Right lobe of liver (tissue), 6 donors: ENCODE data around the gene ZNF630. TPM values are rescaled to one million over a fixed set of nuclear protein-coding genes. Genes with fewer than 3 reads are reported as not detected.

Experiments used
- ATAC-seq, 4 donors: fragments of 200-7000 bp; cut with Tn5 transposase; one replicate each; pipeline ENCODE4 v1.9.1; 2020; ENCODE audit warnings: mild to moderate bottlenecking in 4 of 4, moderate library complexity in 4 of 4
- DNase-seq, 3 donors: peaks; one replicate each; pipeline ENCODE4 v3.0.0-alpha.2; 2020
- H3K27ac ChIP-seq, 3 donors: fragments of 200-600 bp; one replicate each; pipeline ENCODE4 v1.8.0; 2022
- H3K27me3 ChIP-seq, 2 donors: fragments of 200-600 bp; one replicate each; pipeline ENCODE4 v1.8.0; 2022
- H3K36me3 ChIP-seq, 4 donors: fragments of 200-600 bp; sonication (generic) in 1 of 4; one replicate each; pipeline versions ENCODE4 v1.5.1 to v1.8.0; 2017 to 2022; ENCODE audit warnings: control low read depth in 1 of 4
- H3K4me1 ChIP-seq, 4 donors: fragments of 200-600 bp; sonication (generic) in 1 of 4; one replicate each; pipeline versions ENCODE4 v1.5.1 to v1.8.0; 2017 to 2022; ENCODE audit warnings: control low read depth in 1 of 4
- H3K4me3 ChIP-seq, 3 donors: fragments of 200-600 bp; one replicate each; pipeline ENCODE4 v1.8.0; 2022
- H3K9me3 ChIP-seq, 4 donors: fragments of 200-600 bp; sonication (generic) in 1 of 4; one replicate each; pipeline versions ENCODE4 v1.5.1 to v1.8.0; 2017 to 2022; ENCODE audit warnings: control low read depth in 1 of 4
- POLR2A ChIP-seq: fragments of 450-650 bp; IDR thresholded peaks from one replicate; pipeline ENCODE4 v1.6.1; 2017; ENCODE audit warnings: antibody characterized with exemption, mild to moderate bottlenecking
- WGBS: methylation state at CpG from one replicate; pipeline ENCODE4 v1.1.6; 2018; ENCODE audit warnings: low coverage, low lambda C conversion rate; ENCODE audit not compliant: insufficient coverage; ENCODE audit errors: missing lambda C conversion rate; 5-methylcytosine and 5-hydroxymethylcytosine counted together
- intact Hi-C, 2 donors: fragments of 100-400 bp; cut with DNase I; formaldehyde crosslinking; loops; one replicate each; pipeline versions ENCODE4 v1.11.2 to v1.14.1; 2022
- total RNA-seq, 6 experiments: library from RNA; depleted of rRNA in 2 of 6; stranded (reverse); fragments of >200 nt in 2 of 6; fragmentation: NEBNext Ultra II Directional in 3 of 6; extraction: Animal tissue kit (Norgen Biotek cat#: 25700) in 3 of 6; gene quantifications; one replicate each; pipeline versions ENCODE4 v1.1.0 to v1.2.4, GENCODE V29; 2016 to 2023
- TF ChIP-seq, protein P1 (sequence below), 4 donors: fragments of 200-600 bp in 3 of 4; fragments of 450-650 bp in 1 of 4; IDR thresholded peaks; one replicate each; pipeline versions ENCODE4 v1.5.1 to v1.8.0; 2016 to 2022; ENCODE audit warnings: antibody characterized with exemption in 4 of 4, mild to moderate bottlenecking in 2 of 4
- donor health status: DM: no; HTN: yes; CAD: no.
- donor health status: DM: no; HTN: no; CAD: no.
- donor health status: DM: no; HTN: no; CAD: no.
- donor health status: DM: no; HTN: yes; CAD: no.
- donor health status: DM: no; HTN: yes; CAD: no.

Gene ZNF630
- total RNA-seq, 6 experiments from 2014 or later = 0.35 to 1.2 (median 0.84) TPM; not detected in 1

GRCh38 chrX:48071986-48072605 is 656 bp upstream of the ZNF630 start:
- Histone ChIP-seq H3K27me3 (no peaks in the 10 kb centered on the region), H3K4me3 (peak overlapping the region in 2 of 3 donors; percentile 55 to 59), H3K9me3 (no peaks in the 10 kb centered on the region), H3K36me3 (no peaks in the 10 kb centered on the region), H3K27ac (no peak overlapping the region), H3K4me1 (no peaks in the 10 kb centered on the region)
- TF ChIP-seq POLR2A = no peak
- TF ChIP-seq, protein P1, sequence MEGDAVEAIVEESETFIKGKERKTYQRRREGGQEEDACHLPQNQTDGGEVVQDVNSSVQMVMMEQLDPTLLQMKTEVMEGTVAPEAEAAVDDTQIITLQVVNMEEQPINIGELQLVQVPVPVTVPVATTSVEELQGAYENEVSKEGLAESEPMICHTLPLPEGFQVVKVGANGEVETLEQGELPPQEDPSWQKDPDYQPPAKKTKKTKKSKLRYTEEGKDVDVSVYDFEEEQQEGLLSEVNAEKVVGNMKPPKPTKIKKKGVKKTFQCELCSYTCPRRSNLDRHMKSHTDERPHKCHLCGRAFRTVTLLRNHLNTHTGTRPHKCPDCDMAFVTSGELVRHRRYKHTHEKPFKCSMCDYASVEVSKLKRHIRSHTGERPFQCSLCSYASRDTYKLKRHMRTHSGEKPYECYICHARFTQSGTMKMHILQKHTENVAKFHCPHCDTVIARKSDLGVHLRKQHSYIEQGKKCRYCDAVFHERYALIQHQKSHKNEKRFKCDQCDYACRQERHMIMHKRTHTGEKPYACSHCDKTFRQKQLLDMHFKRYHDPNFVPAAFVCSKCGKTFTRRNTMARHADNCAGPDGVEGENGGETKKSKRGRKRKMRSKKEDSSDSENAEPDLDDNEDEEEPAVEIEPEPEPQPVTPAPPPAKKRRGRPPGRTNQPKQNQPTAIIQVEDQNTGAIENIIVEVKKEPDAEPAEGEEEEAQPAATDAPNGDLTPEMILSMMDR (IDR thresholded peaks at IDR 0.05) = no peak
- ATAC-seq = no peak
- no peak for DNase-seq
- intact Hi-C loops = no loop called here
- WGBS = 56% methylated on average over 9 of the region's 9 CpGs

DNA sequence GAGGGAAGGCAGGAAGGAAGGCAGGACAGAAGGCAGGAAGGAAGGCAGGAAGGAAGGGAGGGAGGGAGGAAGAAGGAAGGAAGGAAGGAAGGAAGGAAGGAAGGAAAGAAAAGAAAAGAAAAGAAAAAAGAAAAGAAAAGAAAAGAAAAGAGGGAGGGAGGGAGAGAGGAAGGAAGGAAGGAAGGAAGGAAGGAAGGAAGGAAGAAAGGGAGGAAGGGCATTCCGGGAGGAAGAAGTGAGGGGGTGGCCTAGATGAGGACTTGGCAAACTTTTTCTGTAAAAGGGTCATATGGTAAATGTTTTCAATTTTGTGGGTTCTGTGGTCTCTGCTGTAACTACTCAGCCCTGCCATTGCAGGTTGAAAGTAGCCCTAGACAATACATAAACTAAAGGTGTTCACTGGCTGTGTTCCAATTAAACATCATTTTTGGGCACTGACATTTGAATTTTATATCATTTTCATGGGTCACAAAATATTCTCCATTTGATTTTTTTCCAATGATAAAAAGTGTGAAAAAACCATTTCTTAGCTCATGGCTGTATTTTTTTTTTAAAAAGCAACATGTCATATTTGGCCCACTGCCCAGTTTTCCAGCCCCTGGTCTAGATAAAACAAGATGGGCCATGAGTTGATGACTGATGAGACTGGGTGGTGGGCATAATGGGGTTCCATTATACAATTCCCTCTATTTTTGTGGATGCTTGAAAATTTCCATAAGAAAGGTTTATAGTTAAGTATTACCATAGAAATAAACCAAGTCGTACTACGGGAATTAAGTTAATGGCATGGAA is 3.1 kb downstream of the ZNF630 start:
- intact Hi-C loops = no loop called here
- no peak for ATAC-seq
- Histone ChIP-seq H3K27ac (no peak overlapping the region), H3K36me3 (no peaks in the 10 kb centered on the region), H3K4me3 (no peak overlapping the region), H3K27me3 (no peaks in the 10 kb centered on the region), H3K4me1 (no peaks in the 10 kb centered on the region), H3K9me3 (no peaks in the 10 kb centered on the region)
- TF ChIP-seq, protein P1 (IDR thresholded peaks at IDR 0.05) = no peak
- TF ChIP-seq POLR2A = no peak
- WGBS = 63% methylated on average over 3 of the region's 3 CpGs
- no peak for DNase-seq

DNA sequence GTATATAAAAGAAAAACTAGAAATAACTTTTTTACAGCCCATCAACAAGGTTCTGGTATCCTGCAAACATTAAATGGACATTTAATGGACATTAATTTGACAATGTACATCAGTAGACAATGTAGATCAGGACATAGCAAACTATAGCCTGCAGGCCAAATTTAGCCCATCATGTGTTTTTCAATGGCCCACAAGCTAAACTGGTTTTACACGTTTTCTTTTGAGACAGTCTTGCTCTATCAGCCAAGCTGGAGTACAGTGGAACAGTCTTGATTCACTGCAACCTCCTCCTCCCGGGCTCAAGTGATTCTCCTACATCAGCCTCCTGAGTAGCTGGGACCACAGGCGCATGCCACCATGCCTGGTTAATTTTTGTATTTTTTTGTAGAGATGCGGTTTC is 7.2 kb downstream of the ZNF630 start:
- intact Hi-C loops = no loop called here

GRCh38 chrX:48059296-48059639 is 12.2 kb downstream of the ZNF630 start:
- ATAC-seq (no peak), DNase-seq (no peak)
- Histone ChIP-seq H3K36me3 (peaks cover 0 to 2% (median 0%) of the 10 kb centered on the region in 4 donors), H3K27ac (no peak overlapping the region), H3K9me3 (peaks cover 0 to 15% (median 9%) of the 10 kb centered on the region in 4 donors), H3K27me3 (no peaks in the 10 kb centered on the region), H3K4me1 (no peaks in the 10 kb centered on the region), H3K4me3 (no peak overlapping the region)
- TF ChIP-seq, protein P1 (IDR thresholded peaks at IDR 0.05) = no peak
- TF ChIP-seq POLR2A = no peak
- intact Hi-C loops = no loop called here
- WGBS = 57% methylated on average over 1 of the region's 1 CpG

More for the DNA sequence above, 7.2 kb downstream of the ZNF630 start:
- Histone ChIP-seq H3K4me3 (no peak overlapping the region), H3K27ac (no peak overlapping the region), H3K9me3 (peaks cover 0 to 10% (median 7%) of the 10 kb centered on the region in 4 donors), H3K4me1 (no peaks in the 10 kb centered on the region), H3K27me3 (no peaks in the 10 kb centered on the region), H3K36me3 (peaks cover 0 to 2% (median 0%) of the 10 kb centered on the region in 4 donors)
- ATAC-seq = no peak
- DNase-seq = no peak
- 57% methylated on average over 3 of the region's 4 CpGs for WGBS
- TF ChIP-seq POLR2A = no peak
- TF ChIP-seq, protein P1 (IDR thresholded peaks at IDR 0.05) = no peak
